ENCODE data around the gene RASGEF1C.

Gene RASGEF1C

GRCh38 chr5:180081481-180081880, 127.5 kb downstream of the RASGEF1C start:
- no peaks in the 10 kb centered on the region for H3K9me2 ChIP-seq (replicated peaks; ENCODE audit: low read depth, low read length)
- no peak overlapping the region for H3K4me2 ChIP-seq (ENCODE audit: low read depth, low read length, poor library complexity, severe bottlenecking)
- H3F3A ChIP-seq (ENCODE audit: low read depth) = no peaks in the 10 kb centered on the region
- no peaks in the 10 kb centered on the region for H3K27me3 ChIP-seq (ENCODE audit: insufficient read depth, low read length, poor library complexity, severe bottlenecking)
- no peak overlapping the region for H3K4me3 ChIP-seq (ENCODE audit: low read length, poor library complexity, severe bottlenecking)
- H2AFZ ChIP-seq (ENCODE audit: low read length) = no peak overlapping the region
- H3K9ac ChIP-seq (ENCODE audit: low read depth, low read length, poor library complexity, severe bottlenecking) = no peak overlapping the region
- H4K20me1 ChIP-seq (ENCODE audit: insufficient read depth, low read length, poor library complexity, severe bottlenecking) = no peaks in the 10 kb centered on the region
- no peaks in the 10 kb centered on the region for H3K9me3 ChIP-seq (ENCODE audit: insufficient read depth, low read depth, low read length)
- H3K36me3 ChIP-seq (ENCODE audit: insufficient read depth, low read length) = no peaks in the 10 kb centered on the region
- H3K4me1 ChIP-seq (ENCODE audit: insufficient read depth, low read length, poor library complexity, severe bottlenecking) = peaks cover 4% of the 10 kb centered on the region
- H3K79me2 ChIP-seq (ENCODE audit: insufficient read depth, low read length) = no peaks in the 10 kb centered on the region
- TF ChIP-seq EZH2phosphoT487 (IDR thresholded peaks at IDR 0.05; ENCODE audit: borderline replicate concordance) = no peak
- TF ChIP-seq CTCF (conservative IDR thresholded peaks at IDR 0.05; ENCODE audit: low read length) = no peak

- no peak overlapping the region for H3K4me3 ChIP-seq (ENCODE audit: low read length, poor library complexity, severe bottlenecking)
- no peak for TF ChIP-seq CTCF (conservative IDR thresholded peaks at IDR 0.05; ENCODE audit: low read length)
- TF ChIP-seq EZH2phosphoT487 (IDR thresholded peaks at IDR 0.05; ENCODE audit: borderline replicate concordance) = no peak
- H3K9me2 ChIP-seq (replicated peaks; ENCODE audit: low read depth, low read length) = no peaks in the 10 kb centered on the region
- no peaks in the 10 kb centered on the region for H4K20me1 ChIP-seq (ENCODE audit: insufficient read depth, low read length, poor library complexity, severe bottlenecking)
- H3K36me3 ChIP-seq (ENCODE audit: insufficient read depth, low read length) = no peaks in the 10 kb centered on the region
- H3F3A ChIP-seq (ENCODE audit: low read depth) = no peaks in the 10 kb centered on the region
- no peak overlapping the region for H2AFZ ChIP-seq (ENCODE audit: low read length)
- H3K4me1 ChIP-seq (ENCODE audit: insufficient read depth, low read length, poor library complexity, severe bottlenecking) = peaks cover 2% of the 10 kb centered on the region
- no peak overlapping the region for H3K9ac ChIP-seq (ENCODE audit: low read depth, low read length, poor library complexity, severe bottlenecking)
- no peak overlapping the region for H3K4me2 ChIP-seq (ENCODE audit: low read depth, low read length, poor library complexity, severe bottlenecking)
- no peaks in the 10 kb centered on the region for H3K27me3 ChIP-seq (ENCODE audit: insufficient read depth, low read length, poor library complexity, severe bottlenecking)
- H3K79me2 ChIP-seq (ENCODE audit: insufficient read depth, low read length) = no peaks in the 10 kb centered on the region
- no peaks in the 10 kb centered on the region for H3K9me3 ChIP-seq (ENCODE audit: insufficient read depth, low read depth, low read length)
Observed at GRCh38 chr5:180080486-180081280, 128.3 kb downstream of the RASGEF1C start.

GRCh38 chr5:180079702-180080466, 129.1 kb downstream of the RASGEF1C start:
- H3F3A ChIP-seq (ENCODE audit: low read depth) = no peaks in the 10 kb centered on the region
- H3K9me2 ChIP-seq (replicated peaks; ENCODE audit: low read depth, low read length) = no peaks in the 10 kb centered on the region
- no peaks in the 10 kb centered on the region for H4K20me1 ChIP-seq (ENCODE audit: insufficient read depth, low read length, poor library complexity, severe bottlenecking)
- no peak overlapping the region for H2AFZ ChIP-seq (ENCODE audit: low read length)
- H3K9ac ChIP-seq (ENCODE audit: low read depth, low read length, poor library complexity, severe bottlenecking) = no peak overlapping the region
- H3K36me3 ChIP-seq (ENCODE audit: insufficient read depth, low read length) = no peaks in the 10 kb centered on the region
- TF ChIP-seq EZH2phosphoT487 (IDR thresholded peaks at IDR 0.05; ENCODE audit: borderline replicate concordance) (no peak), CTCF (conservative IDR thresholded peaks at IDR 0.05; ENCODE audit: low read length) (no peak)
- H3K79me2 ChIP-seq (ENCODE audit: insufficient read depth, low read length) = no peaks in the 10 kb centered on the region
- no peak overlapping the region for H3K4me2 ChIP-seq (ENCODE audit: low read depth, low read length, poor library complexity, severe bottlenecking)
- H3K9me3 ChIP-seq (ENCODE audit: insufficient read depth, low read depth, low read length) = no peaks in the 10 kb centered on the region
- no peaks in the 10 kb centered on the region for H3K27me3 ChIP-seq (ENCODE audit: insufficient read depth, low read length, poor library complexity, severe bottlenecking)
- H3K4me3 ChIP-seq (ENCODE audit: low read length, poor library complexity, severe bottlenecking) = no peak overlapping the region
- no peaks in the 10 kb centered on the region for H3K4me1 ChIP-seq (ENCODE audit: insufficient read depth, low read length, poor library complexity, severe bottlenecking)
